ENCODE results near the gene F11R. TPM values are rescaled to one million over a fixed set of nuclear protein-coding genes. Genes with fewer than 3 reads are reported as not detected.

The F11R gene
- total and polyA plus RNA-seq, 2 donors (not counting 1 experiment from before 2014, with no cell fraction given), result 0.50 to 0.66 TPM

- no peak overlapping the region for H3K4me3 ChIP-seq (replicated peaks in 1 of 4; ENCODE audit: control extremely low read depth in 1 of 4, insufficient read depth in 1 of 4, low read depth in 3 of 4, low read length in 4 of 4)
- no peak for TF ChIP-seq EZH2 (IDR thresholded peaks at IDR 0.05; ENCODE audit: low read length, missing control alignments)
- no peak for TF ChIP-seq CTCF (conservative IDR thresholded peaks at IDR 0.05 in 1 of 2, IDR thresholded peaks at IDR 0.05 in 1 of 2; ENCODE audit: low read depth in 1 of 2, low read length in 2 of 2)
- no peak overlapping the region for H3K9ac ChIP-seq (ENCODE audit: insufficient read depth, low read length)
- H3K9me3 ChIP-seq (ENCODE audit: control insufficient read depth, insufficient read depth, low read depth, low read length), result no peaks in the 10 kb centered on the region
- no peak for DNase-seq (ENCODE audit: low read depth in 2 of 2)
- H2AFZ ChIP-seq (ENCODE audit: low read length), result no peak overlapping the region
- H3K36me3 ChIP-seq (ENCODE audit: control insufficient read depth, insufficient read depth, low read length), result no peaks in the 10 kb centered on the region
- H3K27ac ChIP-seq (ENCODE audit: insufficient read depth, low read length), result no peak overlapping the region
- H4K20me1 ChIP-seq (ENCODE audit: control insufficient read depth, extremely low read depth, insufficient read depth, low read length), result no peaks in the 10 kb centered on the region
- no peaks in the 10 kb centered on the region for H3K4me1 ChIP-seq (ENCODE audit: control insufficient read depth, extremely low read depth, insufficient read depth, low read length)
- no peaks in the 10 kb centered on the region for H3K27me3 ChIP-seq (ENCODE audit: control insufficient read depth, insufficient read depth, low read length)
- peaks cover 5% of the 10 kb centered on the region for H3K79me2 ChIP-seq (ENCODE audit: control insufficient read depth, insufficient read depth, low read length)
- no peak overlapping the region for H3K4me2 ChIP-seq (ENCODE audit: extremely low read depth, insufficient read depth, low read length)
These were observed 28.2 kb upstream of the F11R start for GRCh38 chr1:161048949-161049722.

- Histone ChIP-seq H3K4me2 (ENCODE audit: extremely low read depth, insufficient read depth, low read length) (no peak overlapping the region), H3K79me2 (ENCODE audit: control insufficient read depth, insufficient read depth, low read length) (peaks cover 15% of the 10 kb centered on the region), H3K4me3 (replicated peaks in 1 of 4; ENCODE audit: control extremely low read depth in 1 of 4, insufficient read depth in 1 of 4, low read depth in 3 of 4, low read length in 4 of 4) (no peak overlapping the region), H3K9me3 (ENCODE audit: control insufficient read depth, insufficient read depth, low read depth, low read length) (no peaks in the 10 kb centered on the region), H3K9ac (ENCODE audit: insufficient read depth, low read length) (no peak overlapping the region), H3K27me3 (ENCODE audit: control insufficient read depth, insufficient read depth, low read length) (no peaks in the 10 kb centered on the region), H3K27ac (ENCODE audit: insufficient read depth, low read length) (no peak overlapping the region), H3K36me3 (ENCODE audit: control insufficient read depth, insufficient read depth, low read length) (no peaks in the 10 kb centered on the region), H2AFZ (ENCODE audit: low read length) (no peak overlapping the region), H4K20me1 (ENCODE audit: control insufficient read depth, extremely low read depth, insufficient read depth, low read length) (no peaks in the 10 kb centered on the region), H3K4me1 (ENCODE audit: control insufficient read depth, extremely low read depth, insufficient read depth, low read length) (no peaks in the 10 kb centered on the region)
- DNase-seq (ENCODE audit: low read depth in 2 of 2), result no peak
- TF ChIP-seq EZH2 (IDR thresholded peaks at IDR 0.05; ENCODE audit: low read length, missing control alignments), result no peak
- TF ChIP-seq CTCF (conservative IDR thresholded peaks at IDR 0.05 in 1 of 2, IDR thresholded peaks at IDR 0.05 in 1 of 2; ENCODE audit: low read depth in 1 of 2, low read length in 2 of 2), result no peak
These were observed 26.8 kb upstream of the F11R start for GRCh38 chr1:161047436-161048420.

GRCh38 chr1:161046605-161047228 lies 25.8 kb upstream of the F11R start:
- Histone ChIP-seq H3K4me1 (ENCODE audit: control insufficient read depth, extremely low read depth, insufficient read depth, low read length) (no peaks in the 10 kb centered on the region), H3K36me3 (ENCODE audit: control insufficient read depth, insufficient read depth, low read length) (peaks cover 6% of the 10 kb centered on the region), H3K9ac (ENCODE audit: insufficient read depth, low read length) (no peak overlapping the region), H3K4me2 (ENCODE audit: extremely low read depth, insufficient read depth, low read length) (peak overlapping the region; percentile 82), H3K27ac (ENCODE audit: insufficient read depth, low read length) (peak overlapping the region; percentile 95), H3K9me3 (ENCODE audit: control insufficient read depth, insufficient read depth, low read depth, low read length) (no peaks in the 10 kb centered on the region), H3K4me3 (replicated peaks in 1 of 4; ENCODE audit: control extremely low read depth in 1 of 4, insufficient read depth in 1 of 4, low read depth in 3 of 4, low read length in 4 of 4) (peak overlapping the region in 3 of 4 experiments; percentile 86 to 98 (median 91)), H2AFZ (ENCODE audit: low read length) (no peak overlapping the region), H4K20me1 (ENCODE audit: control insufficient read depth, extremely low read depth, insufficient read depth, low read length) (no peaks in the 10 kb centered on the region), H3K27me3 (ENCODE audit: control insufficient read depth, insufficient read depth, low read length) (no peaks in the 10 kb centered on the region), H3K79me2 (ENCODE audit: control insufficient read depth, insufficient read depth, low read length) (peaks cover 15% of the 10 kb centered on the region)
- TF ChIP-seq CTCF (conservative IDR thresholded peaks at IDR 0.05 in 1 of 2, IDR thresholded peaks at IDR 0.05 in 1 of 2; ENCODE audit: low read depth in 1 of 2, low read length in 2 of 2) (no peak), EZH2 (IDR thresholded peaks at IDR 0.05; ENCODE audit: low read length, missing control alignments) (no peak)
- DNase-seq (ENCODE audit: low read depth in 2 of 2), result no peak

Data from fibroblast of lung (primary cell).